ENCODE results near the gene EIF4EBP2. TPM values are rescaled to one million over a fixed set of nuclear protein-coding genes. Genes with fewer than 3 reads are reported as not detected.
A peak's percentile ranks its signal among the peaks of the same experiment; 100 is the strongest.

Gene EIF4EBP2
- total RNA-seq, 1 donor = 46.0 TPM

GRCh38 chr10:70477661-70478162, 73.8 kb downstream of the EIF4EBP2 start:
- Histone ChIP-seq H3K79me2 (ENCODE audit: insufficient read depth, low read length) (no peaks in the 10 kb centered on the region), H3K27ac (ENCODE audit: low read depth, low read length) (no peak overlapping the region), H4K20me1 (ENCODE audit: insufficient read depth, low read length) (no peaks in the 10 kb centered on the region), H3K36me3 (ENCODE audit: insufficient read depth, low read length) (no peaks in the 10 kb centered on the region), H2AFZ (ENCODE audit: low read length) (no peak overlapping the region), H3K27me3 (ENCODE audit: insufficient read depth, low read length) (peaks cover 38% of the 10 kb centered on the region), H3K9me3 (ENCODE audit: low read depth, low read length) (no peaks in the 10 kb centered on the region), H3K4me1 (ENCODE audit: insufficient read depth, low read length) (no peaks in the 10 kb centered on the region), H3K4me2 (ENCODE audit: insufficient read depth, low read length) (no peak overlapping the region), H3K4me3 (ENCODE audit: insufficient read depth, low read length) (peak overlapping the region; percentile 60)
- TF ChIP-seq CTCF (IDR thresholded peaks at IDR 0.05; ENCODE audit: extremely low read depth, low read depth, low read length) = no peak
- DNase-seq (ENCODE audit: insufficient read length, low spot score, missing footprints) = peak; percentile 82

Other genes starting within 250 kb of the EIF4EBP2 start
- gene SAR1A, start 233.6 kb upstream of the EIF4EBP2 start, total RNA-seq = 219 and 240 TPM in 2 replicates
- gene PPA1, start 170.7 kb upstream of the EIF4EBP2 start, total RNA-seq = 200 and 219 TPM in 2 replicates
- gene NPFFR1, start 120.1 kb upstream of the EIF4EBP2 start, total RNA-seq = not detected in 2 replicates
- 8.3 and 9.1 TPM in 2 replicates for gene LRRC20, start 21.5 kb upstream of the EIF4EBP2 start, total RNA-seq
- gene NODAL, start 37.5 kb downstream of the EIF4EBP2 start, total RNA-seq = not detected in 2 replicates
- gene PALD1, start 74.6 kb downstream of the EIF4EBP2 start, total RNA-seq = under 0.01 and 0.29 TPM in 2 replicates
- not detected in 2 replicates for gene PRF1, start 198.6 kb downstream of the EIF4EBP2 start, total RNA-seq

All from osteoblast (primary cell).